ENCODE data around the gene COL25A1.

COL25A1 gene

GRCh38 chr4:109302361-109303139, at the start of gene COL25A1:
Gene COL25A1 (minus strand): TSS chr4:109302658.
- DNase-seq (ENCODE audit: low read depth in 2 of 2) = peak in 1 of 2 donors; percentile 15

GRCh38 chr4:109350121-109350520, 47.7 kb upstream of the COL25A1 start:
- no peak for DNase-seq (ENCODE audit: low read depth in 2 of 2)

GRCh38 chr4:109334129-109335105, 32.0 kb upstream of the COL25A1 start:
- no peak for DNase-seq (ENCODE audit: low read depth in 2 of 2)

- DNase-seq (ENCODE audit: low read depth in 2 of 2) = peak; percentile 4 to 13
These were observed 30.5 kb upstream of the COL25A1 start for GRCh38 chr4:109332926-109333464.

GRCh38 chr4:109327641-109328040, 25.2 kb upstream of the COL25A1 start:
- no peak for DNase-seq (ENCODE audit: low read depth in 2 of 2)

GRCh38 chr4:109325698-109326097, 23.2 kb upstream of the COL25A1 start:
- no peak for DNase-seq (ENCODE audit: low read depth in 2 of 2)

- DNase-seq (ENCODE audit: low read depth in 2 of 2) = no peak
These were observed 20.9 kb upstream of the COL25A1 start for GRCh38 chr4:109323348-109323747.

GRCh38 chr4:109321232-109321631, 18.8 kb upstream of the COL25A1 start:
- no peak for DNase-seq (ENCODE audit: low read depth in 2 of 2)

GRCh38 chr4:109319684-109320083, 17.2 kb upstream of the COL25A1 start:
- no peak for DNase-seq (ENCODE audit: low read depth in 2 of 2)

GRCh38 chr4:109319156-109319555, 16.7 kb upstream of the COL25A1 start:
- DNase-seq (ENCODE audit: low read depth in 2 of 2) = no peak

GRCh38 chr4:109315818-109316217, 13.4 kb upstream of the COL25A1 start:
- no peak for DNase-seq (ENCODE audit: low read depth in 2 of 2)

GRCh38 chr4:109315341-109315740, 12.9 kb upstream of the COL25A1 start:
- no peak for DNase-seq (ENCODE audit: low read depth in 2 of 2)

- DNase-seq (ENCODE audit: low read depth in 2 of 2) = no peak
These were observed 11.0 kb upstream of the COL25A1 start for GRCh38 chr4:109313168-109314133.

- DNase-seq (ENCODE audit: low read depth in 2 of 2) = no peak
These were observed 660 bp upstream of the COL25A1 start for GRCh38 chr4:109303140-109303496.

- DNase-seq (ENCODE audit: low read depth in 2 of 2) = peak in 1 of 2 donors; percentile 1
These were observed 652 bp downstream of the COL25A1 start for GRCh38 chr4:109301651-109302360.

GRCh38 chr4:109298279-109299010, 4.0 kb downstream of the COL25A1 start:
- no peak for DNase-seq (ENCODE audit: low read depth in 2 of 2)

- no peak for DNase-seq (ENCODE audit: low read depth in 2 of 2)
These were observed 5.9 kb downstream of the COL25A1 start for GRCh38 chr4:109296527-109296926.

- DNase-seq (ENCODE audit: low read depth in 2 of 2) = no peak
These were observed 7.4 kb downstream of the COL25A1 start for GRCh38 chr4:109295081-109295480.

GRCh38 chr4:109294468-109295020, 7.9 kb downstream of the COL25A1 start:
- no peak for DNase-seq (ENCODE audit: low read depth in 2 of 2)

GRCh38 chr4:109294006-109294405, 8.5 kb downstream of the COL25A1 start:
- peak in 1 of 2 donors; percentile 2 for DNase-seq (ENCODE audit: low read depth in 2 of 2)
